HG03432 (cell line): ENCODE results near the gene FOXD2.

Experiments used
- ATAC-seq: cut with Tn5 transposase; IDR thresholded peaks from one replicate; pipeline ENCODE4 v1.9.1; 2021; ENCODE audit warnings: mild to moderate bottlenecking, moderate library complexity; ENCODE audit not compliant: unreplicated experiment

The FOXD2 gene

GRCh38 chr1:47416319-47417169 lies 21.3 kb upstream of the FOXD2 start:
- no peak for ATAC-seq

- no peak for ATAC-seq
Observed at GRCh38 chr1:47417170-47418044, 20.4 kb upstream of the FOXD2 start.

- ATAC-seq: no peak
Observed at GRCh38 chr1:47418122-47418521, 19.7 kb upstream of the FOXD2 start.

DNA sequence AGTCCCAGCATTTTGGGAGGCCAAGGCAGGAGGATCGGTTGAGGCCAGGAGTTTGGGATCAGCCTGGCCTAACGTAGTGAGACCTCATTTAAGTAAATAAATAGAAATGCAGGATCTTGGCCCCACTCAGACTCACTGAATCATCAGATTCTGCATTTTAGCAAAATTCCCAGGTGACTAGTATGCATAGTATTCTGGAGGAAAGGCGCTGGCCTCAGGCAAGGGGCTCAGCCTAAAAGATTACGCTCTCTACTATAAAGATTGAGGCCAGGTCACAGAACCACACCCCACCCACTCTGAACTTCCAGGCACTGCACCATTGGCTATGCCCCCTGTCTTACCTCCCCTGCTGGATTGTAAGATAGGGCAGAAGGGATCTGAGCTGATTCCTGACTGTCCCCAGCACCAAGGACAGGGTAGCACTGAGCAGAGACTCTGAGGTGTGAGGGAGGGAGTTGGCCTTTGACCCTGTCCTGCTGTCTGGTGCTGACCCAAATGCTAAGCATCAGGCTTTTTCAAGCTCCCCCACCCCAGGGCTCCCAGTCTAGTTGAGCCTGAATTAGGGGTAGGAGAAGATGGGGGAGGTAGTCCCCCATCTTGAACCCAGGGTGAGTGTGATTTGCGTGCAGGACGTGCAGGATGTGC lies 19.0 kb upstream of the FOXD2 start:
- no peak for ATAC-seq

DNA sequence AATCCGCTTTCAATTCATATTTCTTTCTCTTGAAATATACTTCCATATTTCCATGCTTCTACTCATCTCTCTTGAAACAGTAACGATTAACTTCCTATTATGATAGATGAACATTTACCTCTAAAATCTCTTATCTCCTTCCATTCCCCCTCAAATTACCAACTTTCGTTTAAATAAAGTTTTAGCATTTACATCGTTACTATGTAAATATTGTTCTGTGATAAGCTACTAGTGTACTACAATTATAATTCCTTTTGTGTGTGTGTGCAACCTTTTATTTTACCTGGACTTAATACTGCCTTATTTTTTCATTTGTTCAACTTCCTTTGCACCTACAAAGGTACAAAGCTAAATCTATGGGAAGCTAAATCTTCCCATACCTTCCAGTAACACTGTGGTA lies 17.3 kb upstream of the FOXD2 start:
- ATAC-seq: no peak

GRCh38 chr1:47423872-47424271 lies 14.0 kb upstream of the FOXD2 start:
- no peak for ATAC-seq

DNA sequence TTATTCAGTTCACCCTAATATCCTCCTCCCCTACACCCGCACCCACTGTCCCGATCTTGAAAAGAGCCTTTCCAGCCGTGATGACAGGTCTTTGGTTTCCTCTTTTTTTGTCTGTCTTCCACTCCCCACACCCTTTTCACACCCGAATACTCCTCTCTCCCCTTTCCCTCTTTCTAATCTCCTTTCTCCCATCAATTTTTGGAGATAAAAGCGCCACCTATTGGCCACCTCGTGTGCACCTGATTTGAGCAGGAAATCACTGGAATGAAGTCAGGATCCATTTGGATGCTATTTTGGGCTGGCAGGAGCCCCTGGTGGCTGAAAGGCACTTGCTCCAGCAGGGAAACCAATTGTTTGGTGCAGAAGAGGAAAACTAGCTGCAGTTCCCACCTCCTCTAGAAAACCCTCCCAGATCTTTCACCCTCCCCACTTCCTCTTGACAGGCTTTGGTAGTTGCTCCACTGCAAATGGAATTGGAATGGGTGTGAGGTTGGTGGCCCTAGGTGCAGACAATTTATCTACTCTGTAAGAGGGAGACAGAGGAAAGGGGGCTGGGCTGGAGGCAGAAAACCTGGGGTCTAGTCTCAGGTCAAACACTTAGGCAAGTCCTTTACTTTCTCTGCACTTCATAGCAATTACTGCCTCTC lies 13.4 kb upstream of the FOXD2 start:
- no peak for ATAC-seq

GRCh38 chr1:47431534-47431933 lies 6.3 kb upstream of the FOXD2 start:
- no peak for ATAC-seq

GRCh38 chr1:47432071-47433036 lies 5.5 kb upstream of the FOXD2 start:
- ATAC-seq: peak; percentile 37

GRCh38 chr1:47433037-47433421 lies 4.8 kb upstream of the FOXD2 start:
- ATAC-seq: no peak

GRCh38 chr1:47433477-47434050 lies 4.3 kb upstream of the FOXD2 start:
- no peak for ATAC-seq

GRCh38 chr1:47434051-47434842 lies 3.6 kb upstream of the FOXD2 start:
- no peak for ATAC-seq

DNA sequence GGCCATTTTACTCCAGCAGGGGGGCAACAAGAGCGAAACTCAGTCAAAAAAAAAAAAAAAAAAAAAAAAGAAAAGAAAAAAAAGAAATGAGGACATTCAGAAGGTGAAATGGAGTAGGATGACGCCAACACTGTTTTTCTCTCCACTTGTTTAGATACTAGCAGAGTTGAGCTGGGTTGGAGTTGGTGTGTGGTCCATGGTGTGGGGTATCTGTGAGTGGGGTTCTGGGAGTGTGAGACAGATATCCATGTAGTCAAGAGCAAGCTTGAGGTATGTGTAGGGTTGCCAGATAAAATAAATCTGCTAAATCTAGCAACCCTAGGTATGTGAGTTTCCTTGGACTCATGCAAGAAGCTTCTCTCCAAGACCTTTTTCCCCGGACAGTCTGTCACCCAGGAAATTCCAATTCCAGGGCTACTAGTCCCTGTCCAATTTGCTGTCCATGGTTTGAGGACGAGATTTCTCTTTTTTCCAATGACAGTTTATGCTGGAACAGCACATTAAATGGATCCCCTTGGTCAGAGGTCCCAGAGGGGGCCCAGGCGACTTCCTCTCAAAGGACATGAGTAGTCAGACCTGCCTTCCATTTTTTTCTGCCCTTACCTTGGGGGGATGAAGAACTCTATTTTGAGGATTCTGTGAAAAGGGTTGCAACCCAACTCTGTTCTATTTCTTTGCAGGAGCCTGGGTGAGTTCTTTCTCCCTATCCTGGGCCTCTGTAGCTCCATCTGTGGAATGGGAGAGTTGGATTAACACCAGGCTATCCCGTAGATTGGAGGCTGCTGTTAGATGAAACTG lies 2.1 kb upstream of the FOXD2 start:
- no peak for ATAC-seq

- peak; percentile 51 for ATAC-seq
Observed at GRCh38 chr1:47436304-47436978, 1.4 kb upstream of the FOXD2 start.

DNA sequence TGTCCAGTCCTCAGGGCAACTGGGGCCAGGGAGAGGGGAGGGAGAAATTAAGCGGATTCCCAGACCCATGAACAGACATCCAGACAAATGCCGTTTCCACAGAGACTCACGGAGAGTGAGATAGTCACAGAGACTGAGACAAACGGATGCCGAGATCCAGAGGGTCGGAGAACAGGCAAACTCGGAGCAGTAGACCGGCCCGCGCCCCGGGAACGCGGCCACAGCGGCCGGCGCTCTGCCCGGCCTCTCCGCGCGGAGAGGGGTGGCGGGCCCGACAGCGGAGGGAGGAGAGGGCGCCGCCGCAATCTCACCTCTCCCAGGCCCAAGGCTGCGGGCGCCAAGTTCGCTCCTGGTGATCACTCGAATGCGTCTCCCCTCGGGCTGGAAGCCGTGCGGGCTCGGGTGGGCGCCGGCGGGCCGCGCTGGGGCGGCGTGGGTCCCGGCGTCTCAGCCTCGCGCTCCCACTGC lies 831 bp upstream of the FOXD2 start:
- peak; percentile 20 for ATAC-seq

DNA sequence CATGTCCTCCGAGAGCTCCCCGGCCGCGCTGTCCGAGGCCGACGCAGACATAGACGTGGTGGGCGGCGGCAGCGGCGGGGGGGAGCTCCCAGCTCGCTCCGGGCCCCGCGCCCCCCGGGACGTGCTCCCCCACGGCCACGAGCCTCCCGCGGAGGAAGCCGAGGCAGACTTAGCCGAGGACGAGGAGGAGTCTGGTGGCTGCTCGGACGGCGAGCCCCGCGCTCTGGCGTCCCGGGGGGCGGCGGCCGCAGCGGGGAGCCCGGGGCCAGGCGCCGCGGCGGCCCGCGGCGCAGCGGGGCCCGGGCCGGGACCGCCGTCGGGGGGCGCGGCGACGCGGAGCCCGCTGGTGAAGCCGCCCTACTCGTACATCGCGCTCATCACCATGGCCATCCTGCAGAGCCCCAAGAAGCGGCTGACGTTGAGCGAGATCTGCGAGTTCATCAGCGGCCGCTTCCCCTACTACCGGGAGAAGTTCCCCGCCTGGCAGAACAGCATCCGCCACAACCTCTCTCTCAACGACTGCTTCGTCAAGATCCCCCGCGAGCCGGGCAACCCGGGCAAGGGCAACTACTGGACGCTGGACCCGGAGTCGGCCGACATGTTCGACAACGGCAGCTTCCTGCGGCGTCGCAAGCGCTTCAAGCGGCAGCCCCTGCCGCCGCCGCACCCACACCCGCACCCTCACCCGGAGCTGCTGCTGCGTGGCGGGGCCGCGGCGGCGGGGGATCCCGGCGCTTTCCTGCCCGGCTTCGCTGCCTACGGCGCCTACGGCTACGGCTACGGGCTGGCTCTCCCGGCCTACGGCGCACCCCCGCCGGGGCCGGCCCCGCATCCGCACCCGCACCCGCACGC lies 547 bp downstream of the FOXD2 start:
- ATAC-seq: peak; percentile 1
